ENCODE results near the gene VPS33B.

VPS33B gene

GRCh38 chr15:90982135-90982534, 40.3 kb downstream of the VPS33B start:
- DNase-seq (ENCODE audit: low spot score) (no peak), FAIRE-seq (no peak)

- no peak for DNase-seq (ENCODE audit: low spot score)
- no peak for FAIRE-seq
Measured at GRCh38 chr15:90981681-90982080, 40.7 kb downstream of the VPS33B start.

GRCh38 chr15:90979582-90979981, 42.8 kb downstream of the VPS33B start:
- no peak for FAIRE-seq
- no peak for DNase-seq (ENCODE audit: low spot score)

GRCh38 chr15:90974216-90974615, 48.2 kb downstream of the VPS33B start:
- DNase-seq (ENCODE audit: low spot score), result no peak
- FAIRE-seq, result no peak

GRCh38 chr15:90972133-90972532, 50.3 kb downstream of the VPS33B start:
- DNase-seq (ENCODE audit: low spot score), result no peak
- no peak for FAIRE-seq

GRCh38 chr15:90970274-90970673, 52.1 kb downstream of the VPS33B start:
- FAIRE-seq (no peak), DNase-seq (ENCODE audit: low spot score) (no peak)

- FAIRE-seq (no peak), DNase-seq (ENCODE audit: low spot score) (no peak)
Measured at GRCh38 chr15:90968434-90968833, 54.0 kb downstream of the VPS33B start.

GRCh38 chr15:90967206-90967605, 55.2 kb downstream of the VPS33B start:
- DNase-seq (ENCODE audit: low spot score) (no peak), FAIRE-seq (no peak)

GRCh38 chr15:90966262-90966661, 56.1 kb downstream of the VPS33B start:
- FAIRE-seq (no peak), DNase-seq (ENCODE audit: low spot score) (no peak)

GRCh38 chr15:90962021-90962420, 60.4 kb downstream of the VPS33B start:
- no peak for FAIRE-seq
- no peak for DNase-seq (ENCODE audit: low spot score)

GRCh38 chr15:90960298-90961091, 61.9 kb downstream of the VPS33B start:
- DNase-seq (ENCODE audit: low spot score), result no peak
- FAIRE-seq, result no peak

GRCh38 chr15:90959894-90960293, 62.5 kb downstream of the VPS33B start:
- DNase-seq (ENCODE audit: low spot score) (no peak), FAIRE-seq (no peak)

GRCh38 chr15:90959028-90959595, 63.3 kb downstream of the VPS33B start:
- DNase-seq (ENCODE audit: low spot score), result no peak
- no peak for FAIRE-seq

- FAIRE-seq (no peak), DNase-seq (ENCODE audit: low spot score) (no peak)
Measured at GRCh38 chr15:90957791-90958190, 64.6 kb downstream of the VPS33B start.

GRCh38 chr15:90957031-90957790, 65.2 kb downstream of the VPS33B start:
- DNase-seq (ENCODE audit: low spot score), result no peak
- no peak for FAIRE-seq

- peak; percentile 35 for DNase-seq (ENCODE audit: low spot score)
Measured at GRCh38 chr15:90956274-90957030, 65.9 kb downstream of the VPS33B start.

GRCh38 chr15:90955624-90956273, 66.6 kb downstream of the VPS33B start:
- no peak for FAIRE-seq

More at GRCh38 chr15:90956274-90957030, 65.9 kb downstream of the VPS33B start:
- FAIRE-seq, result no peak

GRCh38 chr15:90954712-90955623, 67.4 kb downstream of the VPS33B start, which contains the start of gene RCCD1:
Gene RCCD1 (plus strand): TSS chr15:90954884. CDS start chr15:90956735, 1,851 bp downstream.
- peak; percentile 81 for DNase-seq (ENCODE audit: low spot score)
- FAIRE-seq, result no peak

More at GRCh38 chr15:90955624-90956273, 66.6 kb downstream of the VPS33B start:
- DNase-seq (ENCODE audit: low spot score), result no peak

- DNase-seq (ENCODE audit: low spot score) (no peak), FAIRE-seq (no peak)
Measured at GRCh38 chr15:90953947-90954711, 68.3 kb downstream of the VPS33B start.

All from RCC 7860 (cell line).